Anterior cingulate cortex (tissue), 58 donors: ENCODE results near the gene FOXL3.

Experiments used
- DNase-seq, 58 donors: peaks; one replicate each; lab custom pipeline; 2025; lab: John Stamatoyannopoulos, UW

FOXL3 gene

GRCh38 chr7:254337-255037 lies 35.5 kb upstream of the FOXL3 start:
- DNase-seq = no peak

GRCh38 chr7:255038-255435 lies 34.9 kb upstream of the FOXL3 start:
- DNase-seq = no peak

- no peak for DNase-seq
Measured at GRCh38 chr7:255721-256361, 34.1 kb upstream of the FOXL3 start.

- DNase-seq = no peak
Measured at GRCh38 chr7:256461-256940, 33.5 kb upstream of the FOXL3 start.

DNA sequence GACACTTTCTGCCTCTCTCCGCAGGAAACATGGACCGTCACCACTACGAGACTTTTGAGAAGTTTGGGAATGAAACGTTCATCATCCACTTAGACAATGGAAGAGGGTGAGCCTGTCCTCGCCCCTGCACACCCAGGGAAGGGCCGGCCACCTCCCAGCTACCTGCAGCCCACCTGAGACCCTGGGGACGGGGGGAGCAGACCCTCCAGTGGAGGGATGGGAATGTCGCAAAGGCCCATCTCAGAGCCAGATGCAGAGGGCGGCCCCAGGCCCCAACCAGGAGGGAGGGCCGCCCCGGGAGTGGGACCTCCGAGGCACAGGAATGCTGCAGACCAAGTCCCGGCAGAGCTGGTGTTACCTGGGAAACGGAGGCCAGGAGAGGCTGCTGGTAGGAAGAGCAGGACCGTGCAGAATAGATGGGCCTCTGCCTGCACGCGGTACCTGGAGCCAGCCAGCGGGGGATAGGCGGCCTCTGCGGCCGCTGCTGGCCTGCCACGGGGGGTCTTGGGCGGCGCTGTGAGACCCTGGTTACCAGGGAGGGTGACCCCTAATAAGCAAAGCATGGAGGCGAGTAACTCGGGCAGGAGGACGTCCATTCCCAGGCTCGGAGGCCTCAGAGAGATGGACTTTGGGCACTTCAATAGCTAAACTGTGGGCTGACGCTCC lies 32.9 kb upstream of the FOXL3 start:
- no peak for DNase-seq

DNA sequence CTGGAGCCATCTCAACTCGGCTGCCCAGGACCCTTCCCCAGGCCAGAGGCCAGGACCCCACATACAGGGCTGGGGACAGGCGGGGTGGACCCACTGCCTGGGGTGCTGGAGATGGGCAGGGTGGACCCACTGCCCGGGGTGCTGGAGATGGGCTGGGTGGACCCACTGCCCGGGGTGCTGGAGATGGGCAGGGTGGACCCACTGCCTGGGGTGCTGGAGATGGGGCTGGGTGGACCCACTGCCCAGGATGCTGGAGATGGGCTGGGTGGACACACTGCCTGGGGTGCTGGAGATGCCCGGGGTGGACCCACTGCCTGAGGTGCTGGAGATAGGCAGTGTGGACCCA lies 32.4 kb upstream of the FOXL3 start:
- DNase-seq = no peak

- DNase-seq = no peak
Measured at GRCh38 chr7:258476-259190, 31.3 kb upstream of the FOXL3 start.

DNA sequence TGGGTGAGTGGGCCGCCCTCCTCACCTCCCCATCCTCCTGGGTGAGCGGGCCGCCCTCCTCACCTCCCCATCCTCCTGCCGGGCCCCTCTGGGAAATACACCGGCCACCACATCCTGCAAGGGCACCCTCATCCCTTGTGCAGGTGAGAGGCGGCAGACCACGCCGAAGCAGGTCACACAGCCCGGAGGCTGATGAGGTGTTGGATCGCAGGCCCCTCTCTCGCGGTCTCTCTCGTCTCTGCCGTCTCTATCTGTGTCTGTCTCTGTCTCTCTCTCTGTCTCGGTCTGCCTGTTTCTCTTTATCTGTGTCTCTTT lies 30.8 kb upstream of the FOXL3 start:
- DNase-seq = no peak

GRCh38 chr7:259751-260405 lies 30.1 kb upstream of the FOXL3 start:
- no peak for DNase-seq

GRCh38 chr7:260441-261281 lies 29.3 kb upstream of the FOXL3 start:
- DNase-seq = no peak

DNA sequence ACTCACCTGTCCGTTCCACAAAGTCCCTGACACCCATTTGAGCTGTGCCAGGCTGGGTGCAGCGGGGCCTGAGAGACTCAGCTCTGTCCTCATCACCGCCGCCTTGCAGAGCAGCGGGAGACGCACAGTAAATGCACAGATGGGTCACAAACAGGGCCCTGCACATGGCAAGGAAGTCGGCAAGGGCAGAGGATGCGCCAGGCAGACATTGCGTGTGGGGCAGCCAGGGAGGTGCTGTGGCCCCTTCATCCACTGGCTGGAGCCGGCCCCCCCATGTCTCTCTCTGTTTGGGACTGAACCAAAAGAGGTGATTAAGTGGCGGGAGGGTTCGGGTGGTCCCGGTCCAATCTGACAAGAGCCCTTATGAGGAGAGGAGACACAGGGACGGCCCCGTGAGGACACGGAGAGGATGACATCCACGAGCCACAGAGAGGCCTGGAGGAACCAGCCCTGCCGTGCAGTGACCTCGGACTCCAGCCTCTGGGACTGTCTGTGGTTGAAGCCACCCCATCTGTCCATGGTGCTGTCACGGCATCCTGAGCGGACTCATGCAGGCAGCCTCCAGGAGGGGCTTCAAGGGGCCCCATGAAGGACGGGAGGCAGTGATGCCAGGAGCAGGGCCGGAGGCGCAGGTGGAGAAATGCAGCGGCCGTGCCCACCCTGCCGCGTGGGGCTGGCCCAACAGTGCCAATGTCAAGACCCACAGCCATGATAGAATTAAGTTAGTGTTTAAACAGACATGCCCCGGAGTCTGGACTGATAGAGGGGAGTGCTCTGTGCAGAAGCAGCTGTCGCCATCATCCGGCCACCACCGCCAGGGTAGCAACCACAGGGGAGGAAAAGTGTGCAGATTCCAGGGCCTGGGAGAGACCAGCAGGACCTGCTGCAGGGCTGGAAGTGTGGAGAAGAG lies 28.4 kb upstream of the FOXL3 start:
- no peak for DNase-seq

DNA sequence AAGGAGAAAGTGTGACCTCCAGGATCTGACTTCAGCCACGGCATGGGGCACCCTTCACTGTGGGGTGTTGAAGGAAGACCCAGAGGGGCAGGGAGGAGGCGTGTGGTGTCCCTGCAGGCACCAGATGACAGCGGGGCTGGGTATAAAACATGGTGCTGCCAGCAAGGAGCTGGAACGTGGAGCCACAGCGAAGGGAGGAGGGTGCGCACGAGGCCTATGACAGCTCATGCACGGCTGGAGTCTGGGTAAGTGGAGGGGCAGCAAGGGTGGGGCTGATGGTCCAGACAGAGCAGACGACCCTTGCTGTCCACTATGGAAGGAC lies 27.8 kb upstream of the FOXL3 start:
- no peak for DNase-seq

DNA sequence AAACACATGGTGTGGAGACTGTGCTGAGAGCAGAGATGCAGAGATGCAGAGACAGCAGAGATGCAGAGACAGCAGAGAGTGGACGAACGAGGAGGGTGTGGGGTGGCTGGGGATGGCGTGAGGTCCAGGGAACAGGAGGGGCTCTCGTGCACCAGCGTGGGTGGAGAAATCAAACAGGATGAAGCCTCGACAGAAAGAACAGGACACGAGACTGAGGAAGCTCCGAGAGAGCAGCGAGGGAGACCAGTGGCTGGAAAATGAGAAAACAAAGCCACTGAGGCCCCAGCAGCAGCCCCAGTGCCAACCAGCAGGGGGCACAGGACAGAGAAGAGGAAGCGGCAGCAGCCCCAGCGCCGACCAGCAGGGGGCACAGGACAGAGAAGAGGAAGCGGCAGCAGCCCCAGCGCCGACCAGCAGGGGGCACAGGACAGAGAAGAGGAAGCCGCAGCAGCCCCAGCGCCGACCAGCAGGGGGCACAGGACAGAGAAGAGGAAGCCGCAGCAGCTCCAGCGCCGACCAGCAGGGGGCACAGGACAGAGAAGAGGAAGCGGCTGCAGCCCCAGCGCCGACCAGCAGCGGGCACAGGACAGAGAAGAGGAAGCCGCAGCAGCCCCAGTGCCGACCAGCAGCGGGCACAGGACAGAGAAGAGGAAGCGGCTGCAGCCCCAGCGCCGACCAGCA lies 27.2 kb upstream of the FOXL3 start:
- DNase-seq = peak in 3 of 58 donors; percentile 38 to 49 (median 44)

DNA sequence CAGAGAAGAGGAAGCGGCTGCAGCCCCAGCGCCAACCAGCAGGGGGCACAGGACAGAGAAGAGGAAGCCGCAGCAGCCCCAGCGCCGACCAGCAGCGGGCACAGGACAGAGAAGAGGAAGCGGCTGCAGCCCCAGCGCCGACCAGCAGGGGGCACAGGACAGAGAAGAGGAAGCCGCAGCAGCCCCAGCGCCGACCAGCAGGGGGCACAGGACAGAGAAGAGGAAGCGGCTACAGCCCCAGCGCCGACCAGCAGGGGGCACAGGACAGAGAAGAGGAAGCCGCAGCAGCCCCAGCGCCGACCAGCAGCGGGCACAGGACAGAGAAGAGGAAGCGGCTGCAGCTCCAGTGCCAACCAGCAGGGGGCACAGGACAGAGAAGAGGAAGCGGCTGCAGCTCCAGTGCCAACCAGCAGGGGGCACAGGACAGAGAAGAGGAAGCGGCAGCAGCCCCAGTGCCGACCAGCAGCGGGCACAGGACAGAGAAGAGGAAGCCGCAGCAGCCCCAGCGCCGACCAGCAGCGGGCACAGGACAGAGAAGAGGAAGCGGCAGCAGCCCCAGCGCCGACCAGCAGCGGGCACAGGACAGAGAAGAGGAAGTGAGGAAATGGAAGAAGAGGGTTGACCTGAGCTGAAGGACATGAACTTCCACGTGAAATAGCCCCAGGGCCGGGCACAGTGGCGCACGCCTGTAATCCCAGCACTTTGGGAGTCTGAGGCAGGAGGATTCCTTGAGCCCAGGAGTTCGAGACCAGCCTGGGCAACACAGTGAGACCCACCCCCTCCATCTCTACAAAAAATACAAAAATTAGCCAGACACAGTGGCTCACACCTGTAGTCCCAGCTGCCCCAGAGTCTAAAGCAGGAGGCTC lies 26.3 kb upstream of the FOXL3 start:
- DNase-seq = peak in 5 of 58 donors; percentile 17 to 69 (median 47)

- no peak for DNase-seq
Measured at GRCh38 chr7:264541-265191, 25.3 kb upstream of the FOXL3 start.

DNA sequence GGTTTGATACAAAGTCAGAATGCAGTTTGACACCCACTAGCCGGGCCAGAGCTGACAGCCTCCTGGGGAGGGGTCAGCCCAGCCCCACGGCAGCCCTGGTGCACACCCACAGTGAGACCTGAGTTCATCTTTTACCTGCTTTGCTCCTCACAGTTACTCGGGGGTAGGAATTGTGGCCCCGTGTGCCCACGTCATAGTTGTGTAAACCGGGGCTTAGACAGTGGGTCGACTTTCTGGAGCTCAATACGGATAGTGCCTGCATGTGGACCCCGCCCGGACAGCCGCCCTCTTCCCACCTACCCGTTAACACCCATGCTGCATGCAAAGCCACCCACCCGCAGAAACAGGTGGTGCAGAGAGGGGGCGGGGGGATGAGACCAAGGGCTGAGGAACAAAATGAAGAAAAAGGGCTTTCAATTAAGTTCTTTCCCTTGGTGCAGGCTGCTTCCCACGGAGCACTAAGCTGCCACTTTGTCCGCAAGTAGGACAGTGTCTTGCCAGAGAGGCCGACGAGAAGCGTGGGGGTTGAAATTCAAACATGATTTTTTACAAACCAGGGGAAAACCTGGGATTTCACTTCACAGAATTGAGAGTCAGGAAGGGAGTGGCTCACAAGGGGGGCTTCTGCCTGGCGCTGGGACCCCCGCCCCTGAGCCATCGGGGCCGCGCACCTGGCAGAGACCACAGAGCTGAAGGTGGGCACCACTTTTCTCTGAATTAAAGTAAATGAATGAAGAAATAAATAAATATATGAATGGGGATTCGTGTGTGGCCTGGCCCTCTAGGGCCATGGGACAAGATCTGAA lies 24.6 kb upstream of the FOXL3 start:
- peak in 1 of 58 donors; percentile 7 for DNase-seq
